Endothelial cell of umbilical vein (primary cell): Measurements from ENCODE around the gene SULT1E1. TPM values are rescaled to one million over a fixed set of nuclear protein-coding genes. Genes with fewer than 3 reads are reported as not detected.

ENCODE experiments used
- BruUV-seq: library from RNA; stranded (reverse); fragments of 400-500 nt; replicated peaks from 2 replicates; lab custom pipeline; 2021; lab: Mats Ljungman, UMichigan
- CTCF ChIA-PET: fragments of 300-600, 350-600 bp; sonication (Branson Sonifier 250); formaldehyde crosslinking; loops from one replicate; lab custom pipeline; 2021; ENCODE audit warnings: antibody characterized with exemption, inconsistent platforms; lab: Charles Lee
- POLR2A ChIA-PET: fragments of 300-600, 350-600 bp; sonication (Branson Sonifier 250); formaldehyde crosslinking; loops from one replicate; lab custom pipeline; 2021; ENCODE audit warnings: antibody characterized with exemption, inconsistent platforms; lab: Charles Lee
- DNase-seq: peaks from one replicate; pipeline ENCODE4 v3.0.0-alpha.2; 2011; ENCODE audit warnings: low read depth, low spot score
- FAIRE-seq: peaks from 2 replicates; lab custom pipeline; 2011; peaks lifted over from hg19 to GRCh38; lab: Jason Lieb, UNC
- H2AFZ ChIP-seq: 2 replicates; pipeline ENCODE4 v1.6.0; 2012; ENCODE audit warnings: low read depth, low read length, control low read depth, inconsistent platforms
- H3K27ac ChIP-seq: 2 replicates; pipeline ENCODE4 v1.5.1; 2011; ENCODE audit warnings: low read depth, mild to moderate bottlenecking, control low read depth, low read length, moderate library complexity; ENCODE audit not compliant: insufficient read depth
- H3K27me3 ChIP-seq, 2 experiments: 2 replicates each; pipeline versions ENCODE4 v1.6.0 to v1.6.1; 2011; ENCODE audit warnings: low read length in 2 of 2, mixed read lengths in 1 of 2; ENCODE audit not compliant: control insufficient read depth in 2 of 2, insufficient read depth in 2 of 2
- H3K36me3 ChIP-seq, 2 experiments: 2 replicates in 1 of 2; 3 replicates in 1 of 2; pipeline ENCODE4 v1.5.1; 2011; ENCODE audit warnings: low read length in 2 of 2, mild to moderate bottlenecking in 1 of 2, moderate library complexity in 1 of 2; ENCODE audit not compliant: control insufficient read depth in 2 of 2, insufficient read depth in 2 of 2; ENCODE audit errors: extremely low read depth in 1 of 2
- H3K4me1 ChIP-seq: 3 replicates; pipeline ENCODE4 v1.5.1; 2011; ENCODE audit warnings: mild to moderate bottlenecking, low read length; ENCODE audit not compliant: control insufficient read depth, insufficient read depth; ENCODE audit errors: extremely low read depth
- H3K4me2 ChIP-seq: 2 replicates; pipeline ENCODE4 v1.6.1; 2011; ENCODE audit warnings: low read length, control low read depth, mixed read lengths; ENCODE audit not compliant: insufficient read depth
- H3K4me3 ChIP-seq, 3 experiments: fragments of 200-600 bp in 1 of 3; sonication (generic), shearing (Covaris generic) in 1 of 3; replicated peaks in 1 of 3; 2 replicates each; pipeline ENCODE4 v1.5.1; 2011 to 2016; ENCODE audit warnings: control low read depth in 3 of 3, low read length in 3 of 3, mild to moderate bottlenecking in 2 of 3, inconsistent platforms in 1 of 3, low read depth in 1 of 3, moderate library complexity in 1 of 3; ENCODE audit not compliant: insufficient read depth in 1 of 3
- H3K79me2 ChIP-seq: 2 replicates; pipeline ENCODE4 v1.6.0; 2012; ENCODE audit warnings: low read length, inconsistent platforms; ENCODE audit not compliant: control insufficient read depth, insufficient read depth
- H3K9ac ChIP-seq: replicated peaks from 2 replicates; pipeline ENCODE3; 2011; ENCODE audit warnings: low read length, control low read depth; ENCODE audit not compliant: insufficient read depth; ENCODE audit errors: extremely low read depth
- H3K9me1 ChIP-seq: replicated peaks from 3 replicates; pipeline ENCODE4 v1.6.0; 2011; ENCODE audit warnings: mild to moderate bottlenecking, low read length; ENCODE audit not compliant: control insufficient read depth, insufficient read depth; ENCODE audit errors: extremely low read depth
- H3K9me3 ChIP-seq: replicated peaks from 2 replicates; pipeline ENCODE4 v1.5.1; 2012; ENCODE audit warnings: low read length, inconsistent platforms; ENCODE audit not compliant: control insufficient read depth, insufficient read depth
- H4K20me1 ChIP-seq: replicated peaks from 2 replicates; pipeline ENCODE3; 2011; ENCODE audit warnings: mild to moderate bottlenecking, low read length; ENCODE audit not compliant: control insufficient read depth, insufficient read depth; ENCODE audit errors: extremely low read depth
- EZH2 ChIP-seq: IDR thresholded peaks from 2 replicates; pipeline ENCODE4 v1.6.1; 2012; ENCODE audit warnings: borderline replicate concordance, low read depth, mild to moderate bottlenecking, moderate library complexity, low read length, inconsistent platforms; ENCODE audit not compliant: severe bottlenecking
- FOS ChIP-seq: IDR thresholded peaks from 2 replicates; pipeline ENCODE4 v1.6.1; 2011; ENCODE audit warnings: mild to moderate bottlenecking, low read length, moderate library complexity, borderline replicate concordance; ENCODE audit not compliant: insufficient read depth
- GATA2 ChIP-seq: IDR thresholded peaks from 2 replicates; pipeline ENCODE4 v1.7.0; 2011; ENCODE audit warnings: low read depth, mild to moderate bottlenecking, moderate library complexity, mixed read lengths, low read length; ENCODE audit not compliant: insufficient read length, insufficient read depth
- JUN ChIP-seq: IDR thresholded peaks from 2 replicates; pipeline ENCODE4 v1.6.1; 2011; ENCODE audit warnings: borderline replicate concordance, low read depth; ENCODE audit not compliant: insufficient read length, insufficient read depth
- MYC ChIP-seq: IDR thresholded peaks from one replicate; pipeline ENCODE4 v1.6.1; 2011; ENCODE audit warnings: mild to moderate bottlenecking, low read depth, low read length
- POLR2A ChIP-seq: IDR thresholded peaks from 2 replicates; pipeline ENCODE4 v1.6.1; 2012; ENCODE audit warnings: low read depth, mild to moderate bottlenecking, control low read depth, low read length
- POLR2AphosphoS5 ChIP-seq: IDR thresholded peaks from 2 replicates; pipeline ENCODE4 v1.6.1; 2012; ENCODE audit warnings: low read depth, mild to moderate bottlenecking, control low read depth, low read length, moderate library complexity; ENCODE audit not compliant: insufficient read depth
- dilution Hi-C: fragments of 300-500 bp; cut with MboI; formaldehyde crosslinking; loops from one replicate; pipeline ENCODE4 v1.15.0; 2019; ENCODE audit warnings: low sequenced_read_pairs; ENCODE audit not compliant: extremely low pct_ligation_motif_present
- intact Hi-C: fragments of 100-400 bp; cut with micrococcal nuclease; formaldehyde crosslinking; loops from one replicate; pipeline ENCODE4 v1.10.0; 2022
- polyA plus RNA-seq, 4 experiments: library from polyadenylated mRNA; depleted of rRNA in 3 of 4; stranded (reverse) in 3 of 4; unstranded in 1 of 4; fragments of >200 nt; gene quantifications; 2 replicates each; pipeline versions ENCODE4 v1.2.1 to v1.2.3, GENCODE V29; 2011 to 2012; ENCODE audit warnings: missing spikeins in 1 of 4
- total RNA-seq: library from RNA; stranded (reverse); gene quantifications from 2 replicates; pipeline ENCODE4 v1.2.3, GENCODE V29; 2021
- TF ChIP-seq, protein P1 (sequence below), 2 donors: IDR thresholded peaks; 1 replicate in 1 of 2; 2 replicates in 1 of 2; pipeline ENCODE4 v1.5.1; 2011; ENCODE audit warnings: low read length in 2 of 2, mild to moderate bottlenecking in 2 of 2, moderate library complexity in 2 of 2, control low read depth in 1 of 2, inconsistent platforms in 1 of 2, low read depth in 1 of 2; ENCODE audit not compliant: insufficient read depth in 1 of 2; ENCODE audit errors: extremely low read depth in 1 of 2
- TF ChIP-seq, protein P2 (sequence below): IDR thresholded peaks from 2 replicates; pipeline ENCODE4 v1.6.1; 2011; ENCODE audit not compliant: insufficient read depth, insufficient read length

Gene SULT1E1
- total and polyA plus RNA-seq, 2 donors (not counting 3 experiments of a cell fraction or from before 2014, with no cell fraction given): 25.8 to 34.5 TPM

GRCh38 chr4:69832326-69833030 lies 27.5 kb downstream of the SULT1E1 start:
- H4K20me1 ChIP-seq: no peaks in the 10 kb centered on the region
- CTCF ChIA-PET: interaction anchor here (2.0 to 2.5 kb wide), 3 partner anchors 9 to 48 kb away, joined by 9 to 13 read pairs (median 11); no protein-coding TSS in a partner anchor

More at GRCh38 chr4:69832326-69833030, 27.5 kb downstream of the SULT1E1 start:
- no peak overlapping the region for H3K9ac ChIP-seq
- intact Hi-C loops (no loop called here), dilution Hi-C loops (no loop called here)
- H3K27me3 ChIP-seq: no peaks in the 10 kb centered on the region
- no peaks in the 10 kb centered on the region for H3K9me1 ChIP-seq
- H3K4me2 ChIP-seq: no peak overlapping the region
- H3K36me3 ChIP-seq: no peaks in the 10 kb centered on the region
- POLR2A ChIA-PET: no interaction called here
- peak overlapping the region; percentile 11 for H2AFZ ChIP-seq
- H3K27ac ChIP-seq: no peak overlapping the region
- BruUV-seq: no TSS peak
- peaks cover 15% of the 10 kb centered on the region for H3K4me1 ChIP-seq
- no peaks in the 10 kb centered on the region for H3K79me2 ChIP-seq
- H3K9me3 ChIP-seq: no peaks in the 10 kb centered on the region
- no peak for DNase-seq
- H3K4me3 ChIP-seq: no peak overlapping the region
- TF ChIP-seq JUN (no peak), GATA2 (no peak), POLR2A (no peak), POLR2AphosphoS5 (no peak), EZH2 (no peak), MYC (no peak), FOS (no peak)
- TF ChIP-seq, protein P1, sequence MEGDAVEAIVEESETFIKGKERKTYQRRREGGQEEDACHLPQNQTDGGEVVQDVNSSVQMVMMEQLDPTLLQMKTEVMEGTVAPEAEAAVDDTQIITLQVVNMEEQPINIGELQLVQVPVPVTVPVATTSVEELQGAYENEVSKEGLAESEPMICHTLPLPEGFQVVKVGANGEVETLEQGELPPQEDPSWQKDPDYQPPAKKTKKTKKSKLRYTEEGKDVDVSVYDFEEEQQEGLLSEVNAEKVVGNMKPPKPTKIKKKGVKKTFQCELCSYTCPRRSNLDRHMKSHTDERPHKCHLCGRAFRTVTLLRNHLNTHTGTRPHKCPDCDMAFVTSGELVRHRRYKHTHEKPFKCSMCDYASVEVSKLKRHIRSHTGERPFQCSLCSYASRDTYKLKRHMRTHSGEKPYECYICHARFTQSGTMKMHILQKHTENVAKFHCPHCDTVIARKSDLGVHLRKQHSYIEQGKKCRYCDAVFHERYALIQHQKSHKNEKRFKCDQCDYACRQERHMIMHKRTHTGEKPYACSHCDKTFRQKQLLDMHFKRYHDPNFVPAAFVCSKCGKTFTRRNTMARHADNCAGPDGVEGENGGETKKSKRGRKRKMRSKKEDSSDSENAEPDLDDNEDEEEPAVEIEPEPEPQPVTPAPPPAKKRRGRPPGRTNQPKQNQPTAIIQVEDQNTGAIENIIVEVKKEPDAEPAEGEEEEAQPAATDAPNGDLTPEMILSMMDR (IDR thresholded peaks at IDR 0.05; ENCODE audit: extremely low read depth in 1 of 2, insufficient read depth in 1 of 2, low read depth in 1 of 2, low read length in 2 of 2): no peak
- TF ChIP-seq, protein P2, sequence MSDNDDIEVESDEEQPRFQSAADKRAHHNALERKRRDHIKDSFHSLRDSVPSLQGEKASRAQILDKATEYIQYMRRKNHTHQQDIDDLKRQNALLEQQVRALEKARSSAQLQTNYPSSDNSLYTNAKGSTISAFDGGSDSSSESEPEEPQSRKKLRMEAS: no peak
- FAIRE-seq: no peak
